Activated CD4-positive, CD25-positive, alpha-beta regulatory T cell treated with anti-CD3 and anti-CD28 coated beads, Interleukin-2, amount 50 U/mL, for 24 hours (primary cell): ENCODE measurements around the gene WFS1.

Experiments used
- ATAC-seq, 2 donors: fragments of 150-1000 bp; cut with Tn5 transposase; one replicate each; pipeline ENCODE4 v1.10.0; 2021; ENCODE audit warnings: mild to moderate bottlenecking in 1 of 2, moderate library complexity in 1 of 2

Gene WFS1

GRCh38 chr4:6281436-6282313, 12.0 kb downstream of the WFS1 start:
- no peak for ATAC-seq

- no peak for ATAC-seq
Observed at GRCh38 chr4:6282314-6282771, 12.7 kb downstream of the WFS1 start.

- no peak for ATAC-seq
Observed at GRCh38 chr4:6283282-6283681, 13.6 kb downstream of the WFS1 start.

- no peak for ATAC-seq
Observed at GRCh38 chr4:6287017-6287788, 17.6 kb downstream of the WFS1 start.

GRCh38 chr4:6288342-6288741, 18.7 kb downstream of the WFS1 start:
- ATAC-seq: no peak

GRCh38 chr4:6288871-6289270, 19.2 kb downstream of the WFS1 start:
- no peak for ATAC-seq

- ATAC-seq: no peak
Observed at GRCh38 chr4:6290256-6290655, 20.6 kb downstream of the WFS1 start.

- ATAC-seq: no peak
Observed at GRCh38 chr4:6290769-6291547, 21.3 kb downstream of the WFS1 start.

GRCh38 chr4:6291784-6292297, 22.2 kb downstream of the WFS1 start:
- ATAC-seq: no peak

- no peak for ATAC-seq
Observed at GRCh38 chr4:6292376-6293096, 22.9 kb downstream of the WFS1 start.

GRCh38 chr4:6293097-6293445, 23.4 kb downstream of the WFS1 start:
- no peak for ATAC-seq

- no peak for ATAC-seq
Observed at GRCh38 chr4:6293661-6294060, 24.0 kb downstream of the WFS1 start.

- no peak for ATAC-seq
Observed at GRCh38 chr4:6294705-6295421, 25.2 kb downstream of the WFS1 start.

GRCh38 chr4:6295495-6295894, 25.8 kb downstream of the WFS1 start:
- no peak for ATAC-seq

- ATAC-seq: no peak
Observed at GRCh38 chr4:6296026-6296425, 26.4 kb downstream of the WFS1 start.

GRCh38 chr4:6297266-6297815, 27.7 kb downstream of the WFS1 start:
- no peak for ATAC-seq

- no peak for ATAC-seq
Observed at GRCh38 chr4:6298035-6298434, 28.4 kb downstream of the WFS1 start.

- ATAC-seq: no peak
Observed at GRCh38 chr4:6298852-6299251, 29.2 kb downstream of the WFS1 start.

GRCh38 chr4:6299875-6300274, 30.2 kb downstream of the WFS1 start:
- ATAC-seq: no peak

GRCh38 chr4:6300359-6300758, 30.7 kb downstream of the WFS1 start:
- ATAC-seq: no peak

GRCh38 chr4:6301051-6301731, 31.5 kb downstream of the WFS1 start:
- ATAC-seq: no peak
